Fibroblast of skin of left quadriceps (primary cell): ENCODE measurements around the gene HAPSTR1.

Source experiments
- DNase-seq, 2 experiments: peaks; one replicate each; pipeline ENCODE4 v3.0.0-alpha.2; 2013; ENCODE audit warnings: low read depth in 2 of 2

Gene HAPSTR1

DNA sequence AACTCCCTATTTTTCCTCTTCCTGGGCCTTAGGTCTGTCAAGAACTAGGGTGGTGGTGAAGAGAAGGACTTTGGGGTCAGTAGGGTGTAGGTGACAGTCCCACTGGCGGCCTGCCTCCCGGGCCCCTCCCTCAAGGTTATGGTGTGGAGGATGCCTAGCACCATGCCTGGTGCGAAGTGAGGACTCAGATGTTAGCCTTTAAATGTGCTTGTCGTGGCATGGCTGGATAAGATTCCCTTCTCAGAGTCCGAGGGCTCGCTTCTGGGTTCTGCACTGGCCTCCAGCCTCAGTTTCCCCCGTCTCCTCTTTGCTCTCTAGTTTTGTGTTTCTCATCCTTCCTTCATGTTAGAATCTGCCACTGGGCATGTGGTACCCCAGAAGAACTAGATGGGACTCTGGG is 32.0 kb downstream of the HAPSTR1 start:
- DNase-seq = no peak

DNA sequence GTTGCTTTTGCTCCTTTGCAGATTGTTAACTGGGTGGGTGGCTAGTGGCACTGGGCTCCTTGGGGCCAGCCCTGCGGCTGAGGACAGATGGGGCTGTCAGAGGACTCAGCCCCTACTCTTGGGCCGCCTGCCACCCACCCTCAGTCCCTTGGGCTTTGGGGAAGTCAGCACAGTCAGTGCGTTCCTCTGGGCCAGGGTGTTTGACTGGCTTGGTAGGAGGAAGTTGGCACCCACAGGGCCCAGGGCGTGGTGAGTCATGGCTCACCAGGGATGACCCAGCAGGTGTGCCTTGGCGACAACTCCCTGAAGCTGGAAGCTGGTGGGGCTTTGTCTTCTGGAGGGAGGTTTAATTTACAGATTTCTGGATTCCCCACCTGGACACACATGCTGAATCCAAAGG is 32.4 kb downstream of the HAPSTR1 start:
- DNase-seq = no peak

DNA sequence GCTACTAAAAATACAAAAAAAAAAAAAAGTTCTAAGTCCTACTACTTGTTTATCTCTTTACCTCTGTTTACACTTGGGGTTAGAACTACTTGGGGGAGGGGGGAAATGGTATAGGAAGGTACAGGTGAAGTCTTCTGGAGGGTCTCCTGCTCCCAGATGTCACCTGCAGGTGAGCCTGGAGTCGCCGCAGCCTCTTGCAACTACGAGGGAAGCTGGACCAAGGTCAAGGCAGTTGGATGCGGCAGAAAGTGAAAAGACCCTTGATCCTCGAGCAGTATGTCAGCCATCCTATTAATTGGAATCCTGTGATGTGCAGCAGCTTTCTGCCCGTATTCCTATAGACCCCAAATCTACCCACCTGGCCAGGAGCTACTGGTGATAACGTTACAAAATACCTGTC is 33.0 kb downstream of the HAPSTR1 start:
- DNase-seq = no peak

GRCh38 chr16:9124908-9125584 is 33.6 kb downstream of the HAPSTR1 start:
- DNase-seq = no peak

- DNase-seq = no peak
These were observed 34.4 kb downstream of the HAPSTR1 start for GRCh38 chr16:9125658-9126505.

DNA sequence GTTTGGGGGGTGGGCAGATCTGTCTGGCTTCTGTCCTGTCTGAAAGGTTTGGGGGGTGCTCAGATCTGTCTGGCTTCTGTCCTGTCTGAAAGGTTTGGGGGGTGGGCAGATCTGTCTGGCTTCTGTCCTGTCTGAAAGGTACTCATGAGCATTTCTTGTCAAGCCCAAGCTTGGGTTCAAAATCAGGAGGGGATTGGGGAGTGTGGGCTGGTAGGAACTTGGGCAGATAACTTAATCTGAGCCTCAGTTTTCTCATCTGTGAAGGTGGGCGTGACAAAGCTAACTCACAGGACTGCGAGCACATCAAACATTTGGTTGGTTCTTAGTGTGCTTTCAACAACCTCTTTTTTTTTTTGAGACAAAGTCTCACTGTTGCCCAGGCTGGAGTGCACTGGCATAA is 35.2 kb downstream of the HAPSTR1 start:
- DNase-seq = no peak

- DNase-seq = no peak
These were observed 37.2 kb downstream of the HAPSTR1 start for GRCh38 chr16:9128346-9129342.

- no peak for DNase-seq
These were observed 42.9 kb downstream of the HAPSTR1 start for GRCh38 chr16:9134306-9134705.

- no peak for DNase-seq
These were observed 43.3 kb downstream of the HAPSTR1 start for GRCh38 chr16:9134739-9135138.

DNA sequence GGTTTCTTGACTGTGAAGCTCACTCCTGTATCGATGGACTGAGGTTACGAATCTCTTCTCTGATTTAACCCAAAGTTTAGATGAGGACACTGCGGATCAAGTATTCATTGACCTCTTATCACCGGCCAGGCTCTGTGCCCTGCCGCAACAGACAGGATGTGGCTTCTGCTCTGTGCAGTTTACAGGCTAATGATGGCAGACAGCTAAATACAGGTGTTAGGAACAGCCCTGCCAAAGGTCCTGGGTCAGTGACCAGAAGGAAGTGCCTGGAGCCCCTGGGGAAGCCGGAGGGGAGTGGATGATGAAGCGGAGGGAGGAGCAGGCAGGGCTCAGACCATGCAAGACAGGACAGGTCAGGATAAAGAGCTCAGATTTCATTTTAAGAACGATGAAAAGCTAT is 44.4 kb downstream of the HAPSTR1 start:
- DNase-seq = no peak

DNA sequence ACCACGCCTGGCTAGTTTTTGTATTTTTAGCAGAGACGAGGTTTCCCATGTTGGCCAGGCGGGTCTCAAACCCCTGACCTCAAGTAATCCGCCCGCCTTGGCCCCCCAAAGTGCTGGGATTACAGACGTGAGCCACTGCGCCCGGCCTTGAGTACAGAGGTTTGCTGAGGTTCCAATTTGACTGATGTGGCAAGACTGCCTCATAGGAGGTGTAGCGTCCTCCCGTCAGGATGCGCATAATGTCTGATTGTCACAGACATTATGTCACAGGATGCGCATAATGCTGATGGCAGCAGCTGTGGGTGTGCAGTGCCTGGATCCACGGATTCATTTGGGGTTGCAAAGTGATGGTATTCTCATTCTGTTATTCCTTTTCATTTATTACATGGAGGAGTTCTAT is 45.2 kb downstream of the HAPSTR1 start:
- DNase-seq = no peak

GRCh38 chr16:9138021-9138680 is 46.7 kb downstream of the HAPSTR1 start:
- no peak for DNase-seq

DNA sequence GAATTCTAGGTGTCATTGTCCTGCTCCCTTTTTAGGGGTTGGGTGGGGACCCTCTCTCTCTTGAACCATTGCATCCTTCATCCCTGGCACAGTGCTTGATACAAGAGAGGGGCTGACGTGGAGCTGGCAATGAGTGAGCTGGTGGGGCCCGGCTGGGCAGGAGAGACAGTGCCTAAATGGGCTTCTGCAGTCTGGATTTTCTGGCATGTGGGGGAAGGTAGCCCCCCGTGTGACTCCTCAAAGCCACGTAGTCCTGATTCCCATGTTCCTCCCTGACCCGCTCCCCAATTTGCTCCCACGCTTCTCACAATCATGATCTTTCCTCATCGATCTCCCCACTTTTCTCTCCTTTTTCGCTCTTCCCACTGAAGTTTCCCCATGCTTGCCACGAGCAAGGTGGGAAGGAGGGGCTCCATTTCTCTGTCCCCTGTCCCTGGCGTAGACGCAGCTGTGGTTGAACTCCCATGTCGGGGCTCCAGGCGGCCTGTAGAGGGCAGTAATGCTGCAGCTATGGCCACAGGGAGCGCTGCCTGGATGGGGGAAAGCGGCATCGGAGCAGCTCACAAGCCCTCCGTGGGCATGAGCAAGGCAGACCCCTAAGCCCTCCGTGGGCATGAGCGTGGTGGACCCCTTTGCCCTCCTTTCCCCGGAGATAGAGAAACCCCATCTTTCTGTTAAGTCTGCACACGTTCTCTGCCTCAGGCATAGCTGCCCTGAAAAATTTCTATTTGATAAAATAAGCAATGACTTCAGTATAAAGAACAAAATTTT is 47.5 kb downstream of the HAPSTR1 start:
- DNase-seq = no peak

- no peak for DNase-seq
These were observed 48.5 kb downstream of the HAPSTR1 start for GRCh38 chr16:9139965-9140364.
